ENCODE data around the gene WDR18. TPM values are rescaled to one million over a fixed set of nuclear protein-coding genes. Genes with fewer than 3 reads are reported as not detected.

WDR18 gene
- total RNA-seq, 1 experiment from 2014 or later = 56.7 TPM

DNA sequence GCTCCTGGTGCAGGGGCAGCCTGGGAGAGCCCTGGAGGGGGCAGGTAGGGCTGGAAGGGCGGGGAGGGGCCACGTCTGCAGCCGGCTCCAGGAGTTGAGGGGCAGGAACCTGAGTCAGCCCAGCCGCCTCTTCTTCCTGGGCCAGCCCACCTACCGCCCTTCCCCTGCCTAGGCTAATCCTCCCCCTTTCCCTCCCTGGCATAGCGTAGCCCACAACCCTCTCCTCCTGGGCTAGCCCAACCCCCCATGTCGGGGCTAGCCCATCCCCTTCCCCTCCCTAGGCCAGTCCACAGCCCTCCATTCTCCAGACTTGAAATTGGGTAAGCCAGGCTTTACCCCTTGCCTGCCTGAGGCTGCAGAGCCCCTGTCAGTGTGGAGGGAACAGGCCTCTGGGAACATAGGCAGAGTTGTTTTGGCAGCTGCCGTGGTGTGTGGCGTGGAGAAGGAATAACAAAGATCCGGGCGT, 20.6 kb upstream of the WDR18 start:
- intact Hi-C loops (cut with micrococcal nuclease) = no loop called here
- no peak for ATAC-seq
- Histone ChIP-seq H3K27me3 (ENCODE audit: low read length) (no peaks in the 10 kb centered on the region), H3K9ac (ENCODE audit: low read length) (no peak overlapping the region), H4K20me1 (ENCODE audit: low read length) (no peaks in the 10 kb centered on the region), H3K9me2 (replicated peaks; ENCODE audit: low read length) (no peaks in the 10 kb centered on the region), H3F3A (ENCODE audit: low read length, unreplicated experiment) (no peaks in the 10 kb centered on the region), H3K4me3 (ENCODE audit: low read length) (no peak overlapping the region), H2AFZ (ENCODE audit: low read length) (no peak overlapping the region), H3K27ac (ENCODE audit: low read length) (no peak overlapping the region), H3K4me2 (ENCODE audit: low read length) (no peak overlapping the region), H3K4me1 (ENCODE audit: insufficient read depth, low read length) (peaks cover 14% of the 10 kb centered on the region; the same call in 1 of the 2 replicates), H3K79me2 (ENCODE audit: low read length) (no peaks in the 10 kb centered on the region), H3K36me3 (ENCODE audit: low read depth, low read length) (no peaks in the 10 kb centered on the region), H3K9me3 (ENCODE audit: low read length) (no peaks in the 10 kb centered on the region)
- BruUV-seq (replicated peaks) = no TSS peak
- ChIA-PET POLR2A (ENCODE audit: unreplicated experiment) (no interaction called here), CTCF (no interaction called here)
- DNase-seq = no peak
- TF ChIP-seq, protein P1, sequence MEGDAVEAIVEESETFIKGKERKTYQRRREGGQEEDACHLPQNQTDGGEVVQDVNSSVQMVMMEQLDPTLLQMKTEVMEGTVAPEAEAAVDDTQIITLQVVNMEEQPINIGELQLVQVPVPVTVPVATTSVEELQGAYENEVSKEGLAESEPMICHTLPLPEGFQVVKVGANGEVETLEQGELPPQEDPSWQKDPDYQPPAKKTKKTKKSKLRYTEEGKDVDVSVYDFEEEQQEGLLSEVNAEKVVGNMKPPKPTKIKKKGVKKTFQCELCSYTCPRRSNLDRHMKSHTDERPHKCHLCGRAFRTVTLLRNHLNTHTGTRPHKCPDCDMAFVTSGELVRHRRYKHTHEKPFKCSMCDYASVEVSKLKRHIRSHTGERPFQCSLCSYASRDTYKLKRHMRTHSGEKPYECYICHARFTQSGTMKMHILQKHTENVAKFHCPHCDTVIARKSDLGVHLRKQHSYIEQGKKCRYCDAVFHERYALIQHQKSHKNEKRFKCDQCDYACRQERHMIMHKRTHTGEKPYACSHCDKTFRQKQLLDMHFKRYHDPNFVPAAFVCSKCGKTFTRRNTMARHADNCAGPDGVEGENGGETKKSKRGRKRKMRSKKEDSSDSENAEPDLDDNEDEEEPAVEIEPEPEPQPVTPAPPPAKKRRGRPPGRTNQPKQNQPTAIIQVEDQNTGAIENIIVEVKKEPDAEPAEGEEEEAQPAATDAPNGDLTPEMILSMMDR (conservative IDR thresholded peaks at IDR 0.05; ENCODE audit: low read depth, low read length) = no peak
- TF ChIP-seq EZH2phosphoT487 (IDR thresholded peaks at IDR 0.05; ENCODE audit: borderline replicate concordance, low read length) = no peak
- no peak for TF ChIP-seq EZH2 (IDR thresholded peaks at IDR 0.05; ENCODE audit: low read length, unreplicated experiment)

DNA sequence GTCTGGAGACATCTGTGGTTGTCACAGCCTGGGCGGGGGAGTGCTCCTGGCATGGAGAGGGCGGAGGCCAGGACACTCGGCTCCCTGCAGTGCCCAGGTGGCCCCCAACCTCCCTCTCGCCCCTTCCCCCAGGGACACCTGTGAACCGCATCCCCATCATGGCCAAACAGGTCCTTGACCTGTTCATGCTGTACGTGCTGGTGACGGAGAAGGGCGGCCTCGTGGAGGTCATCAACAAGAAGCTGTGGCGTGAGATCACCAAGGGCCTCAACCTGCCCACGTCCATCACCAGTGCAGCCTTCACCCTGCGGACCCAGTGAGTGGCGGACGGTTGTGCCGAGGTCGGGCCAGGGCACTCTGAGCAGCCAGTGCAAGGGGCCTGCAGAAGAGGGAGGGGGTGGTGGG, 20.0 kb upstream of the WDR18 start:
- TF ChIP-seq EZH2phosphoT487 (IDR thresholded peaks at IDR 0.05; ENCODE audit: borderline replicate concordance, low read length) = no peak
- no TSS peak for BruUV-seq (replicated peaks)
- Histone ChIP-seq H3K36me3 (ENCODE audit: low read depth, low read length) (no peaks in the 10 kb centered on the region), H3K4me1 (ENCODE audit: insufficient read depth, low read length) (peaks cover 9% of the 10 kb centered on the region; the same call in 1 of the 2 replicates), H3F3A (ENCODE audit: low read length, unreplicated experiment) (no peaks in the 10 kb centered on the region), H3K9me3 (ENCODE audit: low read length) (no peaks in the 10 kb centered on the region), H3K4me2 (ENCODE audit: low read length) (no peak overlapping the region), H2AFZ (ENCODE audit: low read length) (no peak overlapping the region), H3K9me2 (replicated peaks; ENCODE audit: low read length) (no peaks in the 10 kb centered on the region), H3K27ac (ENCODE audit: low read length) (no peak overlapping the region), H3K27me3 (ENCODE audit: low read length) (no peaks in the 10 kb centered on the region), H3K79me2 (ENCODE audit: low read length) (no peaks in the 10 kb centered on the region), H4K20me1 (ENCODE audit: low read length) (no peaks in the 10 kb centered on the region), H3K4me3 (ENCODE audit: low read length) (no peak overlapping the region), H3K9ac (ENCODE audit: low read length) (no peak overlapping the region)
- ChIA-PET CTCF (no interaction called here), POLR2A (ENCODE audit: unreplicated experiment) (no interaction called here)
- ATAC-seq (no peak), DNase-seq (no peak)
- intact Hi-C loops (cut with micrococcal nuclease) = no loop called here

DNA sequence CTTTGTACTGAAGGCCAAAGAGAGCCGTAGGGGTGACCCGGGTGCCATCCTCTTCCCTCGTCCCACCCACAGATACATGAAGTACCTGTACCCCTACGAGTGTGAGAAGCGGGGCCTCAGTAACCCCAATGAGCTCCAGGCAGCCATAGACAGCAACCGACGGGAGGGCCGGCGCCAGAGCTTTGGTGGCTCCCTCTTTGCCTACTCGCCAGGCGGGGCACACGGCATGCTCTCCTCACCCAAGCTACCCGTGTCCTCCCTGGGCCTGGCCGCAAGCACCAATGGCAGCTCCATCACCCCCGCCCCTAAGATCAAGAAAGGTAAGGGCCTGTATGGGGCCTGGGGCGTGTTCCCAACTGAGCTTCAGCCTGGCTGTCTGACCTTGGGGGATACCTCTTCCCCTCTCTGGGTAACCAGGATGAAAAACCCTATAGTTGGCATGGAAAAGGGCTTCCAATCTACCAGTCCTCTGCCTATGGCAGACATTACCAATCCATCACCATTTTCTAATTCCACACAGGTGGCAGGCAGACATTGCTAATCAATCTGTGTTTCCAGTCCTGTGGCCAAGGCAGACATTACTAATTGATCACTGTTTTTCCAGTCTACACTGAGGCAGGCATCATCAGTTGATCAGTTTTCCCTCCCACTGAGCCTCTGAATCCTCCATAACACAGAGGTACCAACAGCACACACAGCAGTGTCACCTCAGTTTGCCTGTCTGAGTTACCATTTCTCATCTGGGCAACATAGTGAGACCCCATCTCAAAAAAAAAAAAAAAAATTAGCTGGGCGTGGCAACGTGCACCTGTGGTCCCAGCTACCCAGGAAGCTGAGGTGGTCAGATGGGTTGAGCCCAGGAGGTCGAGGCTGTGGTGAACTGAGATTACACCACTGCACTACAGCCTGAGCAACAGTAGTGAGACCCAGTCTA, 19.1 kb upstream of the WDR18 start:
- intact Hi-C loops (cut with micrococcal nuclease) = no loop called here
- Histone ChIP-seq H2AFZ (ENCODE audit: low read length) (no peak overlapping the region), H4K20me1 (ENCODE audit: low read length) (no peaks in the 10 kb centered on the region), H3K27ac (ENCODE audit: low read length) (no peak overlapping the region), H3K4me1 (ENCODE audit: insufficient read depth, low read length) (peaks cover 5% of the 10 kb centered on the region; the same call in 1 of the 2 replicates), H3K4me2 (ENCODE audit: low read length) (no peak overlapping the region), H3K79me2 (ENCODE audit: low read length) (no peaks in the 10 kb centered on the region), H3K9ac (ENCODE audit: low read length) (no peak overlapping the region), H3K36me3 (ENCODE audit: low read depth, low read length) (no peaks in the 10 kb centered on the region), H3K4me3 (ENCODE audit: low read length) (no peak overlapping the region), H3K27me3 (ENCODE audit: low read length) (no peaks in the 10 kb centered on the region), H3F3A (ENCODE audit: low read length, unreplicated experiment) (no peaks in the 10 kb centered on the region), H3K9me3 (ENCODE audit: low read length) (no peaks in the 10 kb centered on the region), H3K9me2 (replicated peaks; ENCODE audit: low read length) (no peaks in the 10 kb centered on the region)
- POLR2A ChIA-PET (ENCODE audit: unreplicated experiment) = no interaction called here
- DNase-seq (peak; percentile 27), ATAC-seq (no peak)
- no peak for TF ChIP-seq EZH2phosphoT487 (IDR thresholded peaks at IDR 0.05; ENCODE audit: borderline replicate concordance, low read length)
- TF ChIP-seq, protein P1 (conservative IDR thresholded peaks at IDR 0.05; ENCODE audit: low read depth, low read length) = no peak
- TF ChIP-seq EZH2 (IDR thresholded peaks at IDR 0.05; ENCODE audit: low read length, unreplicated experiment) = no peak
- BruUV-seq (replicated peaks) = no TSS peak
- CTCF ChIA-PET = no interaction called here
